K562 (cell line): ENCODE data around the gene TPI1. TPM values are rescaled to one million over a fixed set of nuclear protein-coding genes. Genes with fewer than 3 reads are reported as not detected.

Source experiments
- ATAC-seq: fragments of 200-7000 bp; cut with Tn5 transposase; 3 replicates; pipeline ENCODE4 v1.9.1; 2020; ENCODE audit warnings: moderate library complexity
- BruUV-seq: library from RNA; stranded (reverse); fragments of 400-500 nt; replicated peaks from 2 replicates; lab custom pipeline; 2021; lab: Mats Ljungman, UMichigan
- CTCF ChIA-PET: fragments of 300-600 bp; formaldehyde crosslinking; extraction: SDS; loops from one replicate; lab custom pipeline; 2021; ENCODE audit warnings: low intra/inter-chr PET ratio; lab: Yijun Ruan, JAX
- POLR2A ChIA-PET: fragments of 300-600, 350-650 bp; sonication (Branson Sonifier 250); formaldehyde crosslinking; extraction: SDS; loops from one replicate; lab custom pipeline; 2021; ENCODE audit warnings: antibody characterized with exemption, inconsistent platforms; lab: Yijun Ruan, JAX
- DNase-seq, 4 experiments: peaks; one replicate each; pipeline versions ENCODE4 v3.0.0 to v3.0.0-alpha.2; 2011 to 2018; ENCODE audit warnings: low spot score in 3 of 4, mixed read lengths in 3 of 4; ENCODE audit errors: extremely low read depth in 1 of 4
- FAIRE-seq: peaks from 2 replicates; lab custom pipeline; 2011; peaks lifted over from hg19 to GRCh38; lab: Jason Lieb, UNC
- H2AFZ ChIP-seq: 2 replicates; pipeline ENCODE4 v1.6.0; 2011; ENCODE audit warnings: low read depth, low read length, control low read depth, inconsistent platforms
- H3K27ac ChIP-seq: fragments of 200-600 bp; 3 replicates; pipeline ENCODE4 v1.8.0; 2011; ENCODE audit warnings: low read depth, mild to moderate bottlenecking, control low read depth, inconsistent platforms, low read length, moderate library complexity, mixed read lengths; ENCODE audit errors: extremely low read depth
- H3K27me3 ChIP-seq, 2 experiments: fragments of 300-600 bp in 1 of 2; 2 replicates in 1 of 2; 3 replicates in 1 of 2; pipeline versions ENCODE4 v1.6.0 to v1.8.0; 2011; ENCODE audit warnings: inconsistent platforms in 2 of 2, low read length in 2 of 2, mild to moderate bottlenecking in 1 of 2, mixed read lengths in 1 of 2, moderate library complexity in 1 of 2; ENCODE audit not compliant: control insufficient read depth in 2 of 2, insufficient read depth in 2 of 2
- H3K36me3 ChIP-seq: fragments of 300-600 bp; 3 replicates; pipeline ENCODE4 v1.8.0; 2011; ENCODE audit warnings: mild to moderate bottlenecking, low read length, inconsistent platforms; ENCODE audit not compliant: control insufficient read depth, insufficient read depth
- H3K4me1 ChIP-seq, 2 experiments: fragments of 200-600 bp in 1 of 2; replicated peaks in 1 of 2; 2 replicates in 1 of 2; 3 replicates in 1 of 2; pipeline versions ENCODE4 v1.5.1 to v1.8.0; 2011; ENCODE audit warnings: inconsistent platforms in 2 of 2, low read length in 2 of 2, mild to moderate bottlenecking in 1 of 2, mixed read lengths in 1 of 2, moderate library complexity in 1 of 2; ENCODE audit not compliant: control insufficient read depth in 2 of 2, insufficient read depth in 2 of 2
- H3K4me2 ChIP-seq: 2 replicates; pipeline ENCODE4 v1.6.1; 2011; ENCODE audit warnings: low read length, control low read depth, inconsistent platforms, mixed read lengths; ENCODE audit not compliant: insufficient read depth
- H3K4me3 ChIP-seq: fragments of 200-600 bp; sonication (generic), shearing (Covaris generic); 2 replicates; pipeline ENCODE4 v1.5.1; 2016; ENCODE audit warnings: control low read depth, inconsistent platforms
- H3K79me2 ChIP-seq: fragments of 200-600 bp; 3 replicates; pipeline ENCODE4 v1.8.0; 2011; ENCODE audit warnings: low read length, inconsistent platforms; ENCODE audit not compliant: control insufficient read depth, insufficient read depth
- H3K9ac ChIP-seq, 2 experiments: 2 replicates each; pipeline versions ENCODE4 v1.6.0 to v1.6.1; 2011; ENCODE audit warnings: low read depth in 2 of 2, low read length in 2 of 2, control low read depth in 1 of 2, inconsistent platforms in 1 of 2, mild to moderate bottlenecking in 1 of 2, mixed read lengths in 1 of 2; ENCODE audit not compliant: insufficient read depth in 1 of 2
- H3K9me1 ChIP-seq: one replicate; pipeline ENCODE4 v1.6.0; 2011; ENCODE audit warnings: inconsistent platforms, mild to moderate bottlenecking, low read length, moderate library complexity; ENCODE audit not compliant: control insufficient read depth, insufficient read depth
- H3K9me3 ChIP-seq: replicated peaks from 2 replicates; pipeline ENCODE4 v1.5.1; 2011; ENCODE audit warnings: low read depth, low read length, inconsistent platforms; ENCODE audit not compliant: control insufficient read depth, insufficient read depth
- H4K20me1 ChIP-seq: replicated peaks from 2 replicates; pipeline ENCODE4 v1.6.1; 2011; ENCODE audit warnings: low read length, inconsistent platforms, mixed read lengths; ENCODE audit not compliant: control insufficient read depth, insufficient read depth
- CBFB ChIP-seq: sonication (generic); formaldehyde crosslinking; IDR thresholded peaks from 2 replicates; pipeline ENCODE4 v1.4.0; 2020; ENCODE audit warnings: mild to moderate bottlenecking, missing genetic modification reagents
- CBX1 ChIP-seq: sonication (generic); IDR thresholded peaks from 2 replicates; pipeline ENCODE4 v1.6.1; 2016; ENCODE audit warnings: antibody characterized with exemption, low read depth, mild to moderate bottlenecking
- CREM ChIP-seq: IDR thresholded peaks from 2 replicates; pipeline ENCODE4 v1.6.1; 2014; ENCODE audit warnings: antibody characterized with exemption, low read depth
- CTCF ChIP-seq, 3 experiments: IDR thresholded peaks in 2 of 3; conservative IDR thresholded peaks in 1 of 3; 2 replicates each; pipeline ENCODE4 v1.5.1; 2011 to 2012; ENCODE audit warnings: low read length in 3 of 3, mild to moderate bottlenecking in 3 of 3, control low read depth in 2 of 3, improper control_type of control experiment in 1 of 3, inconsistent platforms in 1 of 3, low read depth in 1 of 3, mixed read lengths in 1 of 3, moderate library complexity in 1 of 3; ENCODE audit not compliant: insufficient read depth in 2 of 3
- LCOR ChIP-seq: sonication (generic); formaldehyde crosslinking; IDR thresholded peaks from 2 replicates; pipeline ENCODE4 v1.8.0; 2022; ENCODE audit warnings: mild to moderate bottlenecking, missing genetic modification reagents
- MAX ChIP-seq: sonication (generic); formaldehyde crosslinking; IDR thresholded peaks from 2 replicates; pipeline ENCODE4 v1.9.0; 2022; ENCODE audit warnings: mild to moderate bottlenecking, missing genetic modification reagents
- NCOA1 ChIP-seq: fragments of 450-650 bp; IDR thresholded peaks from 2 replicates; pipeline ENCODE4 v1.6.1; 2016; ENCODE audit warnings: low read depth
- NFXL1 ChIP-seq: fragments of 450-650 bp; formaldehyde crosslinking; IDR thresholded peaks from 2 replicates; pipeline ENCODE4 v1.4.0; 2021; ENCODE audit warnings: mild to moderate bottlenecking
- NR2C2 ChIP-seq, 2 experiments: fragments of 200-800 bp in 1 of 2; sonication (Bioruptor generic) in 1 of 2; sonication (generic) in 1 of 2; formaldehyde crosslinking in 1 of 2; IDR thresholded peaks; 2 replicates each; pipeline versions ENCODE4 v1.6.1 to v1.8.0; 2016 to 2022; ENCODE audit warnings: mild to moderate bottlenecking in 1 of 2, missing compliant biosample characterization in 1 of 2, missing genetic modification characterization in 1 of 2, missing genetic modification reagents in 1 of 2
- POLR3G ChIP-seq: IDR thresholded peaks from 2 replicates; pipeline ENCODE4 v1.6.1; 2011; ENCODE audit not compliant: insufficient read length, insufficient replicate concordance; ENCODE audit errors: extremely low read depth
- SAP30 ChIP-seq: fragments of 200-600 bp; sonication (generic); IDR thresholded peaks from 2 replicates; pipeline ENCODE4 v1.6.1; 2012; ENCODE audit warnings: borderline replicate concordance, low read depth, mild to moderate bottlenecking, moderate library complexity, low read length, control low read depth, inconsistent platforms; ENCODE audit not compliant: insufficient read depth, poor library complexity, severe bottlenecking
- TCFL5 ChIP-seq: fragments of 250-450 bp; sonication (Bioruptor Pico); conservative IDR thresholded peaks from 2 replicates; pipeline ENCODE4 v1.6.1; 2021; ENCODE audit warnings: mild to moderate bottlenecking, moderate library complexity, matching md5 sums
- TEAD1 ChIP-seq, 2 experiments: fragments of 450-650 bp in 1 of 2; sonication (generic) in 1 of 2; formaldehyde crosslinking; IDR thresholded peaks; 2 replicates each; pipeline versions ENCODE4 v1.4.0 to v1.8.0; 2020 to 2022; ENCODE audit warnings: mild to moderate bottlenecking in 2 of 2, missing genetic modification reagents in 1 of 2
- YBX1 ChIP-seq: fragments of 450-650 bp; IDR thresholded peaks from 2 replicates; pipeline ENCODE4 v1.7.1; 2016; ENCODE audit warnings: mild to moderate bottlenecking
- ZBTB7A ChIP-seq: IDR thresholded peaks from 2 replicates; pipeline ENCODE4 v1.6.1; 2011; ENCODE audit warnings: low read depth, mild to moderate bottlenecking, low read length, moderate library complexity, borderline replicate concordance; ENCODE audit not compliant: control insufficient read depth
- ZNF444 ChIP-seq: fragments of 250-450 bp; sonication (Bioruptor Pico); IDR thresholded peaks from 2 replicates; pipeline ENCODE4 v1.4.0; 2020; ENCODE audit warnings: mild to moderate bottlenecking, moderate library complexity
- WGBS: fragments of 100-300 bp; shearing (Covaris generic); methylation state at CpG from one replicate; pipeline ENCODE4 v1.1.6; 2016; ENCODE audit warnings: low coverage, mixed read lengths; ENCODE audit not compliant: insufficient coverage; ENCODE audit errors: missing lambda C conversion rate; 5-methylcytosine and 5-hydroxymethylcytosine counted together
- in situ Hi-C: fragments of 300-500 bp; cut with MboI; formaldehyde crosslinking; loops from 4 replicates; pipeline ENCODE4 v1.15.0; 2018; ENCODE audit warnings: inconsistent platforms, mixed read lengths
- intact Hi-C: fragments of 100-400 bp; cut with micrococcal nuclease; formaldehyde crosslinking; loops from 2 replicates; pipeline ENCODE4 v1.14.2; 2022
- polyA plus RNA-seq, 8 experiments: library from polyadenylated mRNA; depleted of rRNA in 4 of 8; stranded (reverse) in 5 of 8; unstranded in 3 of 8; fragments of >200 nt; fragmentation: Nextera tagmentation in 2 of 8; fragmentation: Illumina TruSeq in 1 of 8; extraction: Ambion mirVana in 2 of 8; extraction: Trizol in 1 of 8; gene quantifications; 2 replicates each; pipeline versions ENCODE4 v1.2.1 to v1.2.3, GENCODE V29; 2011 to 2014; ENCODE audit warnings: inconsistent platforms in 1 of 8, missing spikeins in 1 of 8
- total RNA-seq, 7 experiments: library from RNA; depleted of rRNA in 6 of 7; stranded (reverse); fragments of >200 nt in 6 of 7; fragmentation: Illumina TruSeq in 2 of 7; extraction: Trizol in 2 of 7; gene quantifications; 2 replicates each; pipeline versions ENCODE4 v1.2.1 to v1.2.3, GENCODE V29; 2011 to 2021; ENCODE audit warnings: low replicate concordance in 1 of 7

TPI1 gene
- total and polyA plus RNA-seq, 9 of the 15 experiments (the other 6 are each of a cell fraction or from before 2014, with no cell fraction given) = 662 to 4,971 (median 892) TPM

- POLR2A ChIA-PET = interaction anchor here (0.6 to 11.3 kb wide), 27 partner anchors 8 to 415 kb away, joined by 3 to 174 read pairs (median 4); partner anchors contain the start of genes C12orf57, CDCA3, COPS7A and RNU7-1
- intact Hi-C loops = loop anchor here (2.0 kb wide), 1 partner anchor 18 kb away; no protein-coding TSS in a partner anchor
- no peak for TF ChIP-seq ZNF444 (CRISPR knock-in tag)
- TF ChIP-seq CBX1 = peak; percentile 28; the same call in 1 of the 2 replicates
- no peak for TF ChIP-seq YBX1
- TF ChIP-seq CREM = peak; percentile 74
- no peak for TF ChIP-seq NCOA1
- no peak for TF ChIP-seq POLR3G
- no peak for TF ChIP-seq TCFL5 (CRISPR knock-in tag)
- peak; percentile 78 for TF ChIP-seq MAX
- TF ChIP-seq NFXL1 (CRISPR knock-in tag) = no peak
- TF ChIP-seq ZBTB7A = peak; percentile 84
- no peak for TF ChIP-seq CBFB (CRISPR knock-in tag)
- TF ChIP-seq LCOR (CRISPR knock-in tag) = 0 out of 2 replicates have a peak, but pooled peaks have one; percentile 17
- TF ChIP-seq CTCF (IDR thresholded peaks at IDR 0.05 in 2 of 3, conservative IDR thresholded peaks at IDR 0.05 in 1 of 3; ENCODE audit: insufficient read depth in 2 of 3, low read depth in 1 of 3, low read length in 3 of 3) = peak; percentile 81 to 87 (median 86)
- TF ChIP-seq TEAD1 (CRISPR knock-in tag; IDR thresholded peaks at IDR 0.05) = 0 out of 4 replicates have a peak, but pooled peaks of 1 of the 2 experiments have one; percentile 2
- TF ChIP-seq NR2C2 (CRISPR knock-in tag; IDR thresholded peaks at IDR 0.05) = no peak
- TF ChIP-seq NR2C2 (tag; IDR thresholded peaks at IDR 0.05) = 0 out of 2 replicates have a peak, but pooled peaks have one; percentile 7
- TF ChIP-seq SAP30 = no peak
Measured at GRCh38 chr12:6872073-6873048, 5.0 kb downstream of the TPI1 start.

More at GRCh38 chr12:6872073-6873048, 5.0 kb downstream of the TPI1 start:
- H3K36me3 ChIP-seq = peaks cover 46% of the 10 kb centered on the region
- H3K9me1 ChIP-seq = no peaks in the 10 kb centered on the region
- peak overlapping the region; percentile 88 for H3K4me2 ChIP-seq
- H3K27me3 ChIP-seq = no peaks in the 10 kb centered on the region
- no peak for FAIRE-seq
- H3K27ac ChIP-seq = peak overlapping the region; percentile 78
- H3K9me3 ChIP-seq = no peaks in the 10 kb centered on the region
- ATAC-seq = peak; percentile 76
- WGBS = 4% methylated on average over 23 of the region's 40 CpGs
- CTCF ChIA-PET = interaction anchor here (0.7 kb wide), 1 partner anchor 170 kb away, joined by 3 read pairs; no protein-coding TSS in a partner anchor
- DNase-seq = peak; percentile 59 to 89 (median 70)
- peak overlapping the region; percentile 81 to 95 for H3K9ac ChIP-seq
- TSS peak; percentile 84 for BruUV-seq
- in situ Hi-C loops = no loop called here
- peaks cover 59% of the 10 kb centered on the region for H3K79me2 ChIP-seq
- H3K4me1 ChIP-seq = peaks cover 30 to 52% of the 10 kb centered on the region in 2 experiments; a peak in 4 of 5 replicates
- H2AFZ ChIP-seq = no peak overlapping the region
- H4K20me1 ChIP-seq = peaks cover 47% of the 10 kb centered on the region
- peak overlapping the region; percentile 73 for H3K4me3 ChIP-seq
